NAMALWA (cell line): ENCODE measurements around the gene KLRG1.

ENCODE experiments used
- DNase-seq: peaks from one replicate; pipeline ENCODE4 v3.0.0-alpha.2; 2015; ENCODE audit warnings: low spot score

The KLRG1 gene

DNA sequence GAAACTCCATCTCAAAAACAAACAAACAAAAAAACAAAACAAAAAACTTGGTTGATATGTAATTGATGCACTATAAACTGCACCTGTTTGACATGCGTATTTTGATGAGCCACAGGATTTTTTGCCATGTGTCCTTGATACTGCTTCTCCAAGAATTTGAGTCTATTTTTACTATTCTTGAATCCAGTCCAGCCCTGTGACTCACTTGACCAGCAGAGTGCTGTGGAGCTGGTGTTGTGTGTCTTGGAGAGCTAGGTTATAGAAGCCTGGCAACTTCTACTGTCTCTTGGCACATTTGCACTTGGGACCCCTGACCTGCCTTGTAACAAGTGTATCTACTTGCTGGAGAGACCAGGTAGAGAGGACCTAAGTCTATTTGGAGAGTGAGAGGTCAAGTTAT, 52.0 kb downstream of the KLRG1 start:
- DNase-seq = no peak

GRCh38 chr12:9043766-9044165, 54.4 kb downstream of the KLRG1 start:
- DNase-seq = no peak

- no peak for DNase-seq
These were observed 57.8 kb downstream of the KLRG1 start for GRCh38 chr12:9047105-9047504.

GRCh38 chr12:9048930-9049329, 59.6 kb downstream of the KLRG1 start:
- no peak for DNase-seq

DNA sequence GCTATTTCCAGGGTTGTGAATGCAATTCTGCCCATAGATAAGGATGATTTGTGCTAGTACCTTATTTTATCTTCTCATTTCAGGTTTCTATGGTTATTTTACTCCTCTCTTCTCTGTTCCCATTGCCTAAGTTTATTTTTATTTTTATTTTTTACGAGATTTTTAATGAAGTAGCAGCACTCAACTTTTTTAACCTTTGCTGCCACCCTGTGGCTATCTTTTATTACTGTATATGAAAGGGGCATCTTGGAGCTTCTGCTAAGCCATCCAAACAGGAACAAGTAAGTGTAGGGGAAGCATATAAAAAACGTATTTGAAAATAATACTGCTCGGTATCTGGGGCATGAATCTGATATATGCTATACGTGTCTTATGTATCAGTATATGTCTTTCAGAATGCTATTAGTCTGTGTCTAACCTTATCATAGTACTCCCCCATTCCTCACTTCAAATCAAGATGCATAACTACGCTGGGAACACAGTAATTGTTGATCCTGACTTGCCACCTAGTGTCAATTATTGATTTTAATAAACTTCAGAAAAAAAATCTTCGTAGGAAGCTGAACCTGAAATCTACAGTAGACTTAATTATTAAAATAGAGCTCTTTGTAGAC, 60.3 kb downstream of the KLRG1 start:
- DNase-seq = peak; percentile 89

GRCh38 chr12:9050521-9051157, 61.3 kb downstream of the KLRG1 start:
- DNase-seq = no peak

- DNase-seq = no peak
These were observed 61.8 kb downstream of the KLRG1 start for GRCh38 chr12:9051158-9051550.

DNA sequence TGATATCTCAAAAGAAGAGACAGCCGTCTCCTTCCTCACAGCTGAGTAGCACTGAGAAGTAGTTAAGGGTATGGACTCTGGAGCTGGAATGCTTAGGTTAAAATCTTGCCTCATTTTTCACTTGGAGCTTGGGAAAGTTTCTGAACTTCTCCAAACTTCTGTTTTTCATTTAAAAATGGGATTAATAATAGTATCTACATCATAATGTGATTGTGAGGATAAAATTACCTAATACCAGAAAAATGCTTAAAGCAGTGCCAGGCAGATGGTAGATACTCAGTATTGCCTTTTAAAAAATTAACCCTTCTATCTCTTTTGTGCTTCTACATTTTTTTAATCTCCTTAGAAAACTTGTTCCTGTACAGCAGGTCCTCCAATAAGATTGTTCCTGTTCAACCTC, 63.3 kb downstream of the KLRG1 start:
- no peak for DNase-seq
